ENCODE data around the gene IFI27.

DNA sequence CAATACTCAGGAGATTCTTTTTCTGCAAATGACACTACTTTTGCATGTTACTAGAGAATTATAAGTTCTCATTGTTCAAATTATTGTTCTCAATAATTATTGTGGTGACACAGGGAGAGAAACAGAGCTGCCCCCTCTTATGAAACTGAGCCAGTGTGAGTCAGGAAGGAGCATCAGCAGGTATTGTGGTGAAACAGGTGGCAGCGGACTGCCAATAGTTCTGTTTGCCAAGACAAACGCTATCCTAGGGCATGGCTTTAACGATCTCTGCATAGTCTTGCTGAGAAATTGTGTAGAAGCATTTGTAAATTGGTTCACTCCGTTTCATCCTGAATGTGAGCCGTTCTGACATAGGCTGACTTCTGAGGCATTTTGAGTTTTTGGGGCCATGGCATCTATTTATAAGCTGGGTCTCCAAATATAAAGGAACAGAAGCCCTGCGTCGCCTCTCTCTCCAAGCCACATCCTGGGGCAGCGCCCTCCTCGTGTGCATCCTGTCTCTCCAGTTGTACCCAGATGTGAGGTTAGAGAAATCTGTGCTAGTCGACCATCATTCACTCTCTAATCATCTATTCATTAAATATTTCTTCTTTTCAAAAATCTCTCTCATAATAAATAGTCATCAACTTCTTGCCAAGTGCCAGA is 47.8 kb downstream of the IFI27 start:
- TF ChIP-seq, protein P1, sequence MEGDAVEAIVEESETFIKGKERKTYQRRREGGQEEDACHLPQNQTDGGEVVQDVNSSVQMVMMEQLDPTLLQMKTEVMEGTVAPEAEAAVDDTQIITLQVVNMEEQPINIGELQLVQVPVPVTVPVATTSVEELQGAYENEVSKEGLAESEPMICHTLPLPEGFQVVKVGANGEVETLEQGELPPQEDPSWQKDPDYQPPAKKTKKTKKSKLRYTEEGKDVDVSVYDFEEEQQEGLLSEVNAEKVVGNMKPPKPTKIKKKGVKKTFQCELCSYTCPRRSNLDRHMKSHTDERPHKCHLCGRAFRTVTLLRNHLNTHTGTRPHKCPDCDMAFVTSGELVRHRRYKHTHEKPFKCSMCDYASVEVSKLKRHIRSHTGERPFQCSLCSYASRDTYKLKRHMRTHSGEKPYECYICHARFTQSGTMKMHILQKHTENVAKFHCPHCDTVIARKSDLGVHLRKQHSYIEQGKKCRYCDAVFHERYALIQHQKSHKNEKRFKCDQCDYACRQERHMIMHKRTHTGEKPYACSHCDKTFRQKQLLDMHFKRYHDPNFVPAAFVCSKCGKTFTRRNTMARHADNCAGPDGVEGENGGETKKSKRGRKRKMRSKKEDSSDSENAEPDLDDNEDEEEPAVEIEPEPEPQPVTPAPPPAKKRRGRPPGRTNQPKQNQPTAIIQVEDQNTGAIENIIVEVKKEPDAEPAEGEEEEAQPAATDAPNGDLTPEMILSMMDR (conservative IDR thresholded peaks at IDR 0.05; ENCODE audit: low read length) = no peak
- TF ChIP-seq EZH2phosphoT487 (IDR thresholded peaks at IDR 0.05; ENCODE audit: borderline replicate concordance) = no peak
